Endothelial cell of umbilical vein (primary cell): ENCODE results near the gene NFATC2. TPM values are rescaled to one million over a fixed set of nuclear protein-coding genes. Genes with fewer than 3 reads are reported as not detected.

ENCODE experiments used
- BruUV-seq: library from RNA; stranded (reverse); fragments of 400-500 nt; replicated peaks from 2 replicates; lab custom pipeline; 2021; lab: Mats Ljungman, UMichigan
- CTCF ChIA-PET: fragments of 300-600, 350-600 bp; sonication (Branson Sonifier 250); formaldehyde crosslinking; loops from one replicate; lab custom pipeline; 2021; ENCODE audit warnings: antibody characterized with exemption, inconsistent platforms; lab: Charles Lee
- POLR2A ChIA-PET: fragments of 300-600, 350-600 bp; sonication (Branson Sonifier 250); formaldehyde crosslinking; loops from one replicate; lab custom pipeline; 2021; ENCODE audit warnings: antibody characterized with exemption, inconsistent platforms; lab: Charles Lee
- DNase-seq: peaks from one replicate; pipeline ENCODE4 v3.0.0-alpha.2; 2011; ENCODE audit warnings: low read depth, low spot score
- FAIRE-seq: peaks from 2 replicates; lab custom pipeline; 2011; peaks lifted over from hg19 to GRCh38; lab: Jason Lieb, UNC
- H2AFZ ChIP-seq: 2 replicates; pipeline ENCODE4 v1.6.0; 2012; ENCODE audit warnings: low read depth, low read length, control low read depth, inconsistent platforms
- H3K27ac ChIP-seq: 2 replicates; pipeline ENCODE4 v1.5.1; 2011; ENCODE audit warnings: low read depth, mild to moderate bottlenecking, control low read depth, low read length, moderate library complexity; ENCODE audit not compliant: insufficient read depth
- H3K27me3 ChIP-seq, 2 experiments: 2 replicates each; pipeline versions ENCODE4 v1.6.0 to v1.6.1; 2011; ENCODE audit warnings: low read length in 2 of 2, mixed read lengths in 1 of 2; ENCODE audit not compliant: control insufficient read depth in 2 of 2, insufficient read depth in 2 of 2
- H3K36me3 ChIP-seq, 2 experiments: 2 replicates in 1 of 2; 3 replicates in 1 of 2; pipeline ENCODE4 v1.5.1; 2011; ENCODE audit warnings: low read length in 2 of 2, mild to moderate bottlenecking in 1 of 2, moderate library complexity in 1 of 2; ENCODE audit not compliant: control insufficient read depth in 2 of 2, insufficient read depth in 2 of 2; ENCODE audit errors: extremely low read depth in 1 of 2
- H3K4me1 ChIP-seq: 3 replicates; pipeline ENCODE4 v1.5.1; 2011; ENCODE audit warnings: mild to moderate bottlenecking, low read length; ENCODE audit not compliant: control insufficient read depth, insufficient read depth; ENCODE audit errors: extremely low read depth
- H3K4me2 ChIP-seq: 2 replicates; pipeline ENCODE4 v1.6.1; 2011; ENCODE audit warnings: low read length, control low read depth, mixed read lengths; ENCODE audit not compliant: insufficient read depth
- H3K4me3 ChIP-seq, 3 experiments: fragments of 200-600 bp in 1 of 3; sonication (generic), shearing (Covaris generic) in 1 of 3; replicated peaks in 1 of 3; 2 replicates each; pipeline ENCODE4 v1.5.1; 2011 to 2016; ENCODE audit warnings: control low read depth in 3 of 3, low read length in 3 of 3, mild to moderate bottlenecking in 2 of 3, inconsistent platforms in 1 of 3, low read depth in 1 of 3, moderate library complexity in 1 of 3; ENCODE audit not compliant: insufficient read depth in 1 of 3
- H3K79me2 ChIP-seq: 2 replicates; pipeline ENCODE4 v1.6.0; 2012; ENCODE audit warnings: low read length, inconsistent platforms; ENCODE audit not compliant: control insufficient read depth, insufficient read depth
- H3K9ac ChIP-seq: replicated peaks from 2 replicates; pipeline ENCODE3; 2011; ENCODE audit warnings: low read length, control low read depth; ENCODE audit not compliant: insufficient read depth; ENCODE audit errors: extremely low read depth
- H3K9me1 ChIP-seq: replicated peaks from 3 replicates; pipeline ENCODE4 v1.6.0; 2011; ENCODE audit warnings: mild to moderate bottlenecking, low read length; ENCODE audit not compliant: control insufficient read depth, insufficient read depth; ENCODE audit errors: extremely low read depth
- H3K9me3 ChIP-seq: replicated peaks from 2 replicates; pipeline ENCODE4 v1.5.1; 2012; ENCODE audit warnings: low read length, inconsistent platforms; ENCODE audit not compliant: control insufficient read depth, insufficient read depth
- H4K20me1 ChIP-seq: replicated peaks from 2 replicates; pipeline ENCODE3; 2011; ENCODE audit warnings: mild to moderate bottlenecking, low read length; ENCODE audit not compliant: control insufficient read depth, insufficient read depth; ENCODE audit errors: extremely low read depth
- CTCF ChIP-seq, 2 donors: IDR thresholded peaks; 1 replicate in 1 of 2; 2 replicates in 1 of 2; pipeline ENCODE4 v1.5.1; 2011; ENCODE audit warnings: low read length in 2 of 2, mild to moderate bottlenecking in 2 of 2, moderate library complexity in 2 of 2, control low read depth in 1 of 2, inconsistent platforms in 1 of 2, low read depth in 1 of 2; ENCODE audit not compliant: insufficient read depth in 1 of 2; ENCODE audit errors: extremely low read depth in 1 of 2
- EZH2 ChIP-seq: IDR thresholded peaks from 2 replicates; pipeline ENCODE4 v1.6.1; 2012; ENCODE audit warnings: borderline replicate concordance, low read depth, mild to moderate bottlenecking, moderate library complexity, low read length, inconsistent platforms; ENCODE audit not compliant: severe bottlenecking
- FOS ChIP-seq: IDR thresholded peaks from 2 replicates; pipeline ENCODE4 v1.6.1; 2011; ENCODE audit warnings: mild to moderate bottlenecking, low read length, moderate library complexity, borderline replicate concordance; ENCODE audit not compliant: insufficient read depth
- GATA2 ChIP-seq: IDR thresholded peaks from 2 replicates; pipeline ENCODE4 v1.7.0; 2011; ENCODE audit warnings: low read depth, mild to moderate bottlenecking, moderate library complexity, mixed read lengths, low read length; ENCODE audit not compliant: insufficient read length, insufficient read depth
- JUN ChIP-seq: IDR thresholded peaks from 2 replicates; pipeline ENCODE4 v1.6.1; 2011; ENCODE audit warnings: borderline replicate concordance, low read depth; ENCODE audit not compliant: insufficient read length, insufficient read depth
- MYC ChIP-seq: IDR thresholded peaks from one replicate; pipeline ENCODE4 v1.6.1; 2011; ENCODE audit warnings: mild to moderate bottlenecking, low read depth, low read length
- POLR2A ChIP-seq: IDR thresholded peaks from 2 replicates; pipeline ENCODE4 v1.6.1; 2012; ENCODE audit warnings: low read depth, mild to moderate bottlenecking, control low read depth, low read length
- POLR2AphosphoS5 ChIP-seq: IDR thresholded peaks from 2 replicates; pipeline ENCODE4 v1.6.1; 2012; ENCODE audit warnings: low read depth, mild to moderate bottlenecking, control low read depth, low read length, moderate library complexity; ENCODE audit not compliant: insufficient read depth
- dilution Hi-C: fragments of 300-500 bp; cut with MboI; formaldehyde crosslinking; loops from one replicate; pipeline ENCODE4 v1.15.0; 2019; ENCODE audit warnings: low sequenced_read_pairs; ENCODE audit not compliant: extremely low pct_ligation_motif_present
- intact Hi-C: fragments of 100-400 bp; cut with micrococcal nuclease; formaldehyde crosslinking; loops from one replicate; pipeline ENCODE4 v1.10.0; 2022
- polyA plus RNA-seq, 4 experiments: library from polyadenylated mRNA; depleted of rRNA in 3 of 4; stranded (reverse) in 3 of 4; unstranded in 1 of 4; fragments of >200 nt; gene quantifications; 2 replicates each; pipeline versions ENCODE4 v1.2.1 to v1.2.3, GENCODE V29; 2011 to 2012; ENCODE audit warnings: missing spikeins in 1 of 4
- total RNA-seq: library from RNA; stranded (reverse); gene quantifications from 2 replicates; pipeline ENCODE4 v1.2.3, GENCODE V29; 2021
- TF ChIP-seq, protein P1 (sequence below): IDR thresholded peaks from 2 replicates; pipeline ENCODE4 v1.6.1; 2011; ENCODE audit not compliant: insufficient read depth, insufficient read length

NFATC2 gene
- total and polyA plus RNA-seq, 2 donors (not counting 3 experiments of a cell fraction or from before 2014, with no cell fraction given): 3.1 to 13.0 TPM

GRCh38 chr20:51391926-51392325 lies 150.6 kb downstream of the NFATC2 start:
- no peak overlapping the region for H2AFZ ChIP-seq
- BruUV-seq: no TSS peak
- H3K79me2 ChIP-seq: no peaks in the 10 kb centered on the region
- H3K9me3 ChIP-seq: no peaks in the 10 kb centered on the region
- H3K27ac ChIP-seq: no peak overlapping the region
- DNase-seq: no peak
- no peaks in the 10 kb centered on the region for H3K9me1 ChIP-seq
- ChIA-PET POLR2A (no interaction called here), CTCF (interaction anchor here (0.9 to 1.1 kb wide), 2 partner anchors 21 to 203 kb away, joined by 3 read pairs; no protein-coding TSS in a partner anchor)
- TF ChIP-seq POLR2A (no peak), MYC (no peak), FOS (no peak), POLR2AphosphoS5 (no peak), JUN (no peak), GATA2 (no peak), CTCF (IDR thresholded peaks at IDR 0.05; ENCODE audit: extremely low read depth in 1 of 2, insufficient read depth in 1 of 2, low read depth in 1 of 2, low read length in 2 of 2) (no peak), EZH2 (no peak)
- TF ChIP-seq, protein P1, sequence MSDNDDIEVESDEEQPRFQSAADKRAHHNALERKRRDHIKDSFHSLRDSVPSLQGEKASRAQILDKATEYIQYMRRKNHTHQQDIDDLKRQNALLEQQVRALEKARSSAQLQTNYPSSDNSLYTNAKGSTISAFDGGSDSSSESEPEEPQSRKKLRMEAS: no peak
- intact Hi-C loops: no loop called here
- H3K27me3 ChIP-seq: no peaks in the 10 kb centered on the region
- no peak overlapping the region for H3K4me3 ChIP-seq
- H3K4me2 ChIP-seq: no peak overlapping the region
- no peak for FAIRE-seq
- peaks cover 55% of the 10 kb centered on the region for H3K4me1 ChIP-seq
- H3K9ac ChIP-seq: no peak overlapping the region
- no peaks in the 10 kb centered on the region for H3K36me3 ChIP-seq
- dilution Hi-C loops: no loop called here
- no peaks in the 10 kb centered on the region for H4K20me1 ChIP-seq
